ENCODE data around the gene CKS1B.

Gene CKS1B

GRCh38 chr1:154945962-154946850 lies 28.3 kb upstream of the CKS1B start:
- DNase-seq = no peak

DNA sequence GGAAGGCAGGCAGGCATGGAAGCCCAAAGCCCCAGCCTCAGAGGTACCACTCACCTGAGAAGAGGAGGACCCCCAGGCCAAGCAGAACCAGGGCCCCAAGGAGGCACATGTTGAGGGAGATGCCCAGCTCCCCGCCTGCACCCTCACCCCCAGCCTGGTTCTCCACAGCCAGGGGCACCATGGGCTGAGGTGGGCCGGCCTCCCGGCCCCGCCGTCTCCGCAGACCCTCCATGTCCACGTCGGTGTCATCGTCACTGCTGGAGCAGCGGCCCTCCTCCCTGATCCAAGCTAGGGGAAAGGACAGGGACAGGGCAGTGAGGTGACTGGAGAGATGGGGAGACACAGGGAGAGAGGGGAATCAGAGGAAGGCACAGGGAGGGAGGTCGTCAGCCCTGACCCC lies 26.4 kb upstream of the CKS1B start:
- no peak for DNase-seq

- DNase-seq = no peak
Observed at GRCh38 chr1:154951901-154952657, 22.4 kb upstream of the CKS1B start.

- no peak for DNase-seq
Observed at GRCh38 chr1:154952664-154953063, 21.8 kb upstream of the CKS1B start.

GRCh38 chr1:154953611-154954038 lies 20.9 kb upstream of the CKS1B start:
- no peak for DNase-seq

DNA sequence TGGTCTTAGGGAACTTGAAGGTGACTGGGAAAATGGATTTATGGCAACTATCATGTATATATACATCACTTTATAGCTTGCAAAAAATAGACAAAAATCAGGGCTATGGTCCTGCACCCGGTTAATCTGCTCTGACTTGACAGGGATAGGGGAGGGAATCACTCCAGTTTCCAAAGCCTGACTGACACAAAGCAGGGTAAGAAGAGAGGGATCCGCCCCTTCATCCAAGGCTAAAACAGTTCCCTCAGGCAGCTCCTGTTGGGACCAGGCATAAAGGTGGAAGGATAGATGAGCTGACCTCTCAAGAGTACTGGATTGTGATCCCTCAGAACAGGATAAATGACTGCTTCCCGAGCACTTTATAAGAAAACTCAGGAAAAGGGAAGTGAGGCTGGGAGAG lies 19.9 kb upstream of the CKS1B start:
- no peak for DNase-seq

- DNase-seq = no peak
Observed at GRCh38 chr1:154955039-154955717, 19.3 kb upstream of the CKS1B start.

- no peak for DNase-seq
Observed at GRCh38 chr1:154955718-154956543, 18.6 kb upstream of the CKS1B start, which contains the start of gene PBXIP1. Gene PBXIP1, minus strand, starts transcription at chr1:154956099. Its CDS starts 2,378 bp downstream, at chr1:154953721.

DNA sequence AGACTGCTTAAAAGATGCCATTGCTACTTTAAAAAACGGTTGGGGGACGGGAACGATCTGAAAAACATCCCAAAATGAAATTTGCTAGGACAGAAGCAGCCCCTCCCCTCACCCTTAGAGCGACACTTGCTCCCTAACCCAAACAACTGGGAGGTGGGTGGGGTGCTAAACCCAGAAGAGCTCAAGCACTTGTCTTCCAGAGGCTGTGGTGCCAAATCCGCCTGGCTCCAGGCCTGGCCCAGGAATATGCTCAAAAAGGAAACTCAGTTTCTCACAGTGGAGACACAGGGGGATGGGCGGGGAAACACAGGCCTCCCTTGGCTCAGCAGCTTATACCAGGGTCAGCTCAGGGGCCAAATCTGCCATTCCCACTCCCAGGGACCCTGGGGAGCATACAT lies 17.9 kb upstream of the CKS1B start:
- DNase-seq = no peak

DNA sequence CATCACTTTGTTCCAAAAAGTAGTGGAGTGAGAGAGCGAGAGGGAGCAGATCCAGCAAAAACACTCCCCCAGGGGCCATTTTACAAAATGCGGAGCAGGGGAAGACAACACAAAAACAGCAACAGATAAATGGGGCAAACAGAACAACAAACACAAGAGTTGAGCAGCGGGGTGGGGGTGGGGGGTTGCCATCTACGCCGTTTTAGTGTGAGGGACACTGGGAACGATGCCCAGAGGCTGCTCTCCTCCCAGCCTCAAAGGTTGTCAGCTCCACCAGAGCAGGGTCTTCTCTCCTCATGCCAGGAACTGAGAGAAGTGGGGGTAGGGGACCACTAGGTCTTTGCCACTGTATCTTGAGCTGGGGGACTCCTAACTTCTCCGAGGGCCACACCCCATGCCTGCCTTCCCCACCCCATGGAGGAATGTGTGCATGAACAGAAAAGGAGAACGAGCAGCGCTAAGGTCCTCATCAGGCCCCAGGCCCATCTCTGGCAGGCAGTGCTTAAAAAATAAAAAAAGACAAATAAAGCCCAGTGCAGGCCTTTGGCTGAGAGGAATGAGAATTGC lies 17.3 kb upstream of the CKS1B start:
- no peak for DNase-seq

GRCh38 chr1:154958036-154958435 lies 16.4 kb upstream of the CKS1B start:
- DNase-seq = no peak

GRCh38 chr1:154958681-154959425 lies 15.6 kb upstream of the CKS1B start:
- DNase-seq = no peak

DNA sequence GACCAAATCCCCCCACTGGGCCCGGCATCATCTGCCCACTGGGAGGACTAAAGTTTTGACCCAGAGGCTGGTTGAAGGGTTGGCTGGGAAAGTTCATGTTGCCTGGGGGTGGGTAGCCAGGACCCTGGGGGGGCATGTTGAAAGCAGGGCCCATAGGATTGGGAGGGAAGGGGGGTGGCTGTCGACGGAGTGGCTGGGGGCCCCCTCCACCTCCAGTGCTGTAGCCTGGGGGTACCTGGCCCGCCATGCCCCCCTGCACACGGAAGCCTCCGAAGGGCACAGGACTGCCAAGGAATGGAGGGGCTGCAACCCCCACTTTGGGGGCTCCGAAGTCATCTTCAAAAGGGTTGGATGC lies 15.1 kb upstream of the CKS1B start:
- DNase-seq = no peak

- no peak for DNase-seq
Observed at GRCh38 chr1:154960446-154961136, 13.9 kb upstream of the CKS1B start.

GRCh38 chr1:154961207-154962155 lies 13.0 kb upstream of the CKS1B start, which contains the start of gene PYGO2:
Gene PYGO2, minus strand, starts transcription at chr1:154961782. Its CDS starts 206 bp downstream, at chr1:154961576.
- no peak for DNase-seq

DNA sequence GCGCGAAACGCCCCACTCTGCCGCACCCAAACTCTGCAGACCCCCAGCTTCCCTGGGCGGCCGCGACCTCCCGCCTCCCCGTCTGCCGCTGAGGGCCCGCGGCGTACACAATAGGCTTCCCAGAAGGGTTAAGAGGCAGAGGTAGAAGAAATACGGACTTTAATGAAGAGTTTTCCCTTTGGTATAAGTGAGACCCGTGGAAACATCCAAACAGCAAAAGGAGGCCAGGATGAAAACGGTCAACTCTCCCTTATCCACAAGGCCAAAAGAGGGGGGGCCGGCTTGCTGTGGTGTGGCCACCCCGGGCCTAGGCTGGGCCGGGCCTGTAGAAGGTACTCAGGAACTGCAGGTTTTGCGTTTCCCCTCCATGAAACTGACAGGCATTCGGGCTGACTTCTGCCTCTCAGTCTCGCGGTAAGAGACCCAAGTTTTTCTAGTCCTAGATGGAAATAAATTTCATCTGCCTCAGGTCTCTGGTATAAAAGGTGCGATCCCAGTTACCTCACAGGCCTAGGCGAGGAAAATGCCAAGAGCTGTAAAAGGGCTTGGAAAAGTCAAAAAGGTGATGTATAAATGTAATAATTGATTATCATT lies 12.2 kb upstream of the CKS1B start:
- DNase-seq = no peak

DNA sequence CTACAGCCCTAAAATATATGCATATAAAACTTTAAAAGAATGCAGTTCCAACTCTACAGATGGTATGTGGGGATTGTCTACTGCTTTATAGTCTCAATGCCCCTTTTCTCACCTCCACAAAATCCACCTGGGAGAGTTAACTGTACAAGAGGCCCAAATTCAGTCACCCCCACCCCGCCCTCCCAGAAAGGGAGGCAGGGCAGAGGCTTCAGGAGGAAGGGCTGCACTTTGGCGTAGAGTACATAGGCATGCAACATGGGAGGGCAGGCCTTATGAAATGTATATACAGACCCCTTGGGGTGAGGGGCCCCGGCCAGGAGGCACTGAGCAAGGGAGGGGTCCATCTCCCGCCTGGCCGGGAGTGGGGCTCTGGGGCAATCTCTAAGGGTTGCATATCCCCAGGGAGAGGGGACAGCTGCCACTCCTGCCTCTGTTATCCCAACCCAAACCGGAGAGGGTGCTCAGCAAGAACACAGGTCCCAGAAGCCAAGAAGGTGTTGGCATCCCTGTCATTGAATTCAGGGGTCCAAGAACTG lies 11.6 kb upstream of the CKS1B start:
- DNase-seq = no peak

GRCh38 chr1:154963643-154964042 lies 10.8 kb upstream of the CKS1B start:
- DNase-seq = no peak

GRCh38 chr1:154964359-154964758 lies 10.1 kb upstream of the CKS1B start:
- DNase-seq = no peak

Data from cortex of kidney (tissue), 1 donor.